ENCODE measurements around the gene EPN2. TPM values are rescaled to one million over a fixed set of nuclear protein-coding genes. Genes with fewer than 3 reads are reported as not detected.

The EPN2 gene
- total and polyA plus RNA-seq, 7 donors = 11.6 to 36.0 (median 25.3) TPM

DNA sequence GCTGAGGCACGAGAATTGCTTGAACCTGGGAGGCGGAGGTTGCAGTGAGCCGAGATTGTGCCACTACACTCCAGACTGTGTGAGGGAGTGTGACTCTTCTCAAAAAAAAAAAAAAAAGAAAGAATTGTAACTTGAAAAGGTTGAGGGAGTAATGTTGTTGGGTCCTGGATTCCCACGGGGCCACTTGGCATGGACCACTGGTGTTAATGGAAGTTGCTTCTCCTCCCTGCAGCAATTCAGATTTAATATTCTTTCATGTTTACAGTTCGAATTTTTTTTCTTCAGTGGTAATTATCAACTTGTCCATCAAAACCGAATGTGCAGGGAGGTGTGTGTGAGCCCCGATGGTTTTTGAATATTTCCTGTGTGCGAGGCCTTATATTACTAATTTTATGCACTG is 7.2 kb downstream of the EPN2 start:
- Histone ChIP-seq H3K27ac (no peak overlapping the region), H3K9me3 (no peaks in the 10 kb centered on the region), H3K4me1 (peaks cover 32% of the 10 kb centered on the region), H3K4me3 (no peak overlapping the region), H3K36me3 (ENCODE audit: insufficient read depth in 1 of 2, low read depth in 1 of 2) (no peaks in the 10 kb centered on the region), H3K27me3 (ENCODE audit: insufficient read depth in 3 of 3, low read length in 2 of 3) (no peaks in the 10 kb centered on the region)
- ATAC-seq (no peak), DNase-seq (no peak)
- WGBS, 3 donors = 83 to 92% (median 89%) methylated on average over 8 of the region's 8 CpGs
- TF ChIP-seq, protein P1, sequence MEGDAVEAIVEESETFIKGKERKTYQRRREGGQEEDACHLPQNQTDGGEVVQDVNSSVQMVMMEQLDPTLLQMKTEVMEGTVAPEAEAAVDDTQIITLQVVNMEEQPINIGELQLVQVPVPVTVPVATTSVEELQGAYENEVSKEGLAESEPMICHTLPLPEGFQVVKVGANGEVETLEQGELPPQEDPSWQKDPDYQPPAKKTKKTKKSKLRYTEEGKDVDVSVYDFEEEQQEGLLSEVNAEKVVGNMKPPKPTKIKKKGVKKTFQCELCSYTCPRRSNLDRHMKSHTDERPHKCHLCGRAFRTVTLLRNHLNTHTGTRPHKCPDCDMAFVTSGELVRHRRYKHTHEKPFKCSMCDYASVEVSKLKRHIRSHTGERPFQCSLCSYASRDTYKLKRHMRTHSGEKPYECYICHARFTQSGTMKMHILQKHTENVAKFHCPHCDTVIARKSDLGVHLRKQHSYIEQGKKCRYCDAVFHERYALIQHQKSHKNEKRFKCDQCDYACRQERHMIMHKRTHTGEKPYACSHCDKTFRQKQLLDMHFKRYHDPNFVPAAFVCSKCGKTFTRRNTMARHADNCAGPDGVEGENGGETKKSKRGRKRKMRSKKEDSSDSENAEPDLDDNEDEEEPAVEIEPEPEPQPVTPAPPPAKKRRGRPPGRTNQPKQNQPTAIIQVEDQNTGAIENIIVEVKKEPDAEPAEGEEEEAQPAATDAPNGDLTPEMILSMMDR (IDR thresholded peaks at IDR 0.05) = no peak
- intact Hi-C loops (cut with DNase I) = no loop called here

DNA sequence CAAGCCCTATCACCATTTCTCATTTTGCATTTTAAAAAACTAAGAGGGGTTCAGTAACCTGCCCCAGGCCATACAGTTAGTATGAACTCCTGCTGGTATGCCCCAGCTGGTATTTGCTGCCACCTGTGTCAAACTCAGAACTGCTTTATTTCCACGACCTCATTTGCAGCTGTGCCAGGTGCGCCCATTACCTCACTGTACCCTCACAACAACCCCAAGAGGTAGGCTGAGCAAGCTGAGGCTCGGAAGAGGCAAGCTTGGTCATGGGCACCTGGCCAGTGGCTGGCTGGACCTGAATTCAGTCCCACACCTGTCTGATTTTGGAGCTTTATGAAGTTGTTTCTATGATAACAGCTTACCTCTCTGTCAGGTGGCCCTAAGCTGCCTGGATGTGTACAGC is 7.6 kb downstream of the EPN2 start:
- H3K27me3 ChIP-seq (ENCODE audit: insufficient read depth in 3 of 3, low read length in 2 of 3) = no peaks in the 10 kb centered on the region
- 59 to 73% (median 61%) methylated on average over 3 of the region's 3 CpGs for WGBS, 3 donors
- H3K4me3 ChIP-seq = no peak overlapping the region
- TF ChIP-seq, protein P1 (IDR thresholded peaks at IDR 0.05) = no peak
- no peaks in the 10 kb centered on the region for H3K9me3 ChIP-seq
- peaks cover 35% of the 10 kb centered on the region for H3K4me1 ChIP-seq
- intact Hi-C loops (cut with DNase I) = no loop called here
- no peak for ATAC-seq
- no peak for DNase-seq
- H3K27ac ChIP-seq = no peak overlapping the region
- H3K36me3 ChIP-seq (ENCODE audit: insufficient read depth in 1 of 2, low read depth in 1 of 2) = no peaks in the 10 kb centered on the region

DNA sequence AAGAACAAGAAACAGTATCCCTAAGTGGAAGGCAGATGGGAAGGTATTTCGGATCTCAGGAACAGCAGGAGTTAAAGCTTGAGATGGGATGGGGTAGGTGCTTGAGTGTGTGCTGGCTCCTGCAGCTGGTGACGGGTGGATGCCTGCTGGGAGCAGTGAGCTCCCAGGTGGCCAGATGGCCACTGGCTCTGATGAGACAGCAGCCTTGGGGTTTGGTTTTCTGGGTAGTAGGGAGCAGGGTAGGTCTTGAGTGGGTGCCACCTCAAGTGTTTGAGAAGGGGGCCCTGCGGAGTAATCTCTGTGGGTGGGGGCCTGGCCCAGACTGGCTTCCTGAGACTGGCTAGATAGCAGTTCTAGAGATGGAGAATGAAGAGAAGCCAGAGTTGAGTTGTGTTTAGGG is 10.3 kb downstream of the EPN2 start:
- H3K4me3 ChIP-seq = no peak overlapping the region
- WGBS, 3 donors = 75 to 85% (median 81%) methylated on average over 3 of the region's 3 CpGs
- H3K4me1 ChIP-seq = peaks cover 45% of the 10 kb centered on the region
- intact Hi-C loops (cut with DNase I) = no loop called here
- H3K27ac ChIP-seq = peak overlapping the region; percentile 41
- DNase-seq (no peak), ATAC-seq (no peak)
- H3K36me3 ChIP-seq (ENCODE audit: insufficient read depth in 1 of 2, low read depth in 1 of 2) = no peaks in the 10 kb centered on the region
- no peaks in the 10 kb centered on the region for H3K27me3 ChIP-seq (ENCODE audit: insufficient read depth in 3 of 3, low read length in 2 of 3)
- H3K9me3 ChIP-seq = no peaks in the 10 kb centered on the region
- TF ChIP-seq, protein P1 (IDR thresholded peaks at IDR 0.05) = no peak

DNA sequence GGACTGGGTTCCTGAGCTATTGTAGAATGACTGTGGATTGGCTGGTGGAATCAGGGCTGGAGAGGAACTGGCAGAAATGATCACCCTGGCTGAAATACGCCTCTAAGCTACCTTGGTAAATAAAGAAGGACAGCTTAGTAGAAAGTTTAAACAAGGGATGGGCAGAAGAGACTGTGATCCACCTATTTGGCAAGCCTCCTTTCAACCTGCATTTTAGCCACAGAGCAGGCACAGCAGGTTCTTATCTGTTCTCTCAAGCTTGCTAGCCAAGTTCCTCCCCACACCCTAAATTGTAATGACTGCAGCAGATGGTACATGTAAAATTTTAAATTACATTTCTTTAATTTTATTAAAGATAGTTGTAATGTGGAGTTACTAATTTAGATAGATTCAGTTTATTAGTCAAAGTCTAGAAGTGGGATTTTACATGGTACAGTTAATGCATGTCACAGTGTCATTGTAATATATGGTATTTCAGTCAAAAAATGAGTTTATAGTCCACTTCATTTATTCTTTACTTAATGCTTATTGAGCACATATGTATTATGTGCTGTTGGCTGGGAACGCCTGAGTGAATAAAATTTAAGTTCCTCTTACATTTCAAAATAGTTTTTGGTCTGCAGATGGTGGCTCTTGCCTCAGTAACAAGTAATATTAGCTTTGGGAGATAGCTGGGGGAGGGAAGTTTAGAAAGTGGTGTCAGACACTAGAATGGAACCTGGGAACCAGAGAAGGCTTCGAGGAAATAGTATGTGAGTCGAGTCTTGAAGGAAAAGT is 11.2 kb downstream of the EPN2 start:
- DNase-seq (no peak), ATAC-seq (no peak)
- intact Hi-C loops (cut with DNase I) = no loop called here
- H3K27ac ChIP-seq = peak overlapping the region; percentile 63
- H3K36me3 ChIP-seq (ENCODE audit: insufficient read depth in 1 of 2, low read depth in 1 of 2) = no peaks in the 10 kb centered on the region
- no peaks in the 10 kb centered on the region for H3K27me3 ChIP-seq (ENCODE audit: insufficient read depth in 3 of 3, low read length in 2 of 3)
- H3K4me3 ChIP-seq = no peak overlapping the region
- peaks cover 45% of the 10 kb centered on the region for H3K4me1 ChIP-seq
- no peaks in the 10 kb centered on the region for H3K9me3 ChIP-seq
- TF ChIP-seq, protein P1 (IDR thresholded peaks at IDR 0.05) = no peak
- 48 to 73% (median 66%) methylated on average over 4 of the region's 4 CpGs for WGBS, 3 donors

Data from psoas muscle (tissue), 8 donors.